HL-60 (cell line): ENCODE data around the gene ZSCAN5B.

Experiments
- CTCF ChIP-seq: IDR thresholded peaks from one replicate; pipeline ENCODE4 v1.5.1; 2011; ENCODE audit warnings: low read length, control low read depth, inconsistent platforms; ENCODE audit not compliant: insufficient read depth
- POLR2AphosphoS5 ChIP-seq: IDR thresholded peaks from 2 replicates; pipeline ENCODE4 v1.6.1; 2012; ENCODE audit warnings: low read depth
- REST ChIP-seq: IDR thresholded peaks from 2 replicates; pipeline ENCODE4 v1.6.1; 2012; ENCODE audit warnings: low read depth; ENCODE audit not compliant: insufficient replicate concordance

GRCh38 chr19:56158170-56158757, 39.3 kb downstream of the ZSCAN5B start:
- TF ChIP-seq CTCF (no peak), REST (no peak), POLR2AphosphoS5 (no peak)
